ENCODE data around the gene CATSPER3.

CATSPER3 gene

GRCh38 chr5:135041726-135042125 is 74.0 kb downstream of the CATSPER3 start:
- no peak for DNase-seq (ENCODE audit: low read depth)

DNA sequence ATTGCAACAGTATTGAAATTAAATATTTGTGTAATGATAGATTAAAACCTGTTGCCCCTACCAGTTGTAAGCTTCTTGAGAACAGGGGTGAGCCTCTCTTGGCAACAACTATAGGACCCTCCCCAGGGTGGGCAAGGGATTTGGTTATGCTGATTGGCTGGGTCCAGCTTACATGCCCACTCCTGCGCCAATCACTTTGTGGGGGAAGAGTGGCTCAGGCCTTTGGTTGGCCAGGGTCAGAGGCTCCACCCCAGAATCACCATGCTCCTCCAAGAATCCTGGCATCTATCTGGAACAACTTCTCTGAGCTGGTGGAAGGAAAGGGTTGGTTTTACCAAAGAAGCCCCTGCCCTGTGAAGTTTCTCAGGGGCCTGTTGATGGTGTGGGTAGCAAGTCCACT is 74.9 kb downstream of the CATSPER3 start:
- no peak for DNase-seq (ENCODE audit: low read depth)

DNA sequence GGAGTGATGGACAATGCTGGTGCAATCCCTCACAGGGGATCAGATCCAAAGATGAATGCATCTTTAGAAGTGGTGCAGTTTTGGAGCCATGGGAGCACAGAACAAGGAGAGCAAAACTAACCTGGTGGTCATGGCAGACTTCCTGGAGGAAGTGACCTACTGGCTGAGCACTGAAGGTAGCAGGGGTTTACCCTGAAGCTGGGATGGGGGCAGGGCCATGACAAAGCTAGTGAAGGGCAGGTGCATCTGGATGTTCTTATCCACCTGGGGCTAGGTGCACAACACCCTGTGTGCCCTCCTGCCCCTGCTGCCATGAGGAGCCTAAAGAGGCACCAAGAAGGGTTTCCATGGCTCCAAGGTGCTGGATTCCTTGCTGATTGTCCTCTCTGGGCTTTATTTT is 77.8 kb downstream of the CATSPER3 start:
- no peak for DNase-seq (ENCODE audit: low read depth)

DNA sequence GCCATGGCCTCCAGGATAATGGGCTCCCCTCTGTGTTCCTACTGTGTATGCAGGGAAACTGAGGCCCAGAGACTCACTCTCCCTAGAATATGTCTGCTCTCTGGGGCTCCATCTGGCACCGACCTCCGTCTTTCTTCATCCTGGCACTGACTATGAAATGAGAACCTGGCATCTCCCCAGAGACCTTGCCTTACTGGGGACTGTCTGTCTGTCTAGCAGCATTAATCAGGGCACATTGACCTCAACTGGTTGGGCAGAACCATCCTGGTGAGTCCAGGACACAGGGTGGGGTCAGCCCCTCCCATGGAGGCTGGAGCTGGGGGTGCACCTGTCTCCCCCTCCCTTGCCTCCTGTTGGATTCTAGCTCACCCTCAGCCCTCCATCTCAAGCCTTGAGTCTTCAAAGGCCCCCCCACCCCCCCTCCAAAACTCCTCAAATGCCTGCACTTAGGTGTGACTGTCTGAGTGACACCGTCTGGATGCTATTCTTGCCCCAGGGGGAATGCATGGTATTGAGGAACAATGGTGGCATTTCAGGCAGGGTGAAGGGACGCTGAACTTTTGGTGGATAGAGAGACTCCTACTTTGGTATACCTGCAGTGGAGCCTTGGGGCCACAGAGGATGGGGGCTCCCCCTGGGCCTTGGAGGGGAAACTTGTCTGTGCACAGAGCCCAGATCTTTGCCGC is 79.1 kb downstream of the CATSPER3 start:
- DNase-seq (ENCODE audit: low read depth), result no peak

DNA sequence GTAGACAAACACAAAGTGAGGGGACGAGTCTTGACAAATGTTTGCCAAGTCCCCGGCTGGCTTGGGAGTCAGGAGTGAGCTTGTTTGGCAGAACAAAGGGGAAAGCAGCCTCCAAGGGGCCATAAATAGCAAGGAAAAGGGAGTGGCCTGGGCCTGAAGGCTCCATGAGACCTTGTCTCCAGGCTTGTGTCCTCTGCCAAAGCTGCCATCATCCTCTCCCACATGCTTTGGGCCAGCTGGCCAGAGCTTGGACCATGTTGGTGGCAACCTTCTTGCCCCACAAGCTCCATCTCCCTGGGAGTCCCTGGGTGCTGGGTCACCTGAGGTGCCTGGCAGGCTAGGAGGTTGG is 79.6 kb downstream of the CATSPER3 start:
- DNase-seq (ENCODE audit: low read depth), result no peak

- DNase-seq (ENCODE audit: low read depth), result no peak
Measured at GRCh38 chr5:135048286-135048685, 80.6 kb downstream of the CATSPER3 start.

DNA sequence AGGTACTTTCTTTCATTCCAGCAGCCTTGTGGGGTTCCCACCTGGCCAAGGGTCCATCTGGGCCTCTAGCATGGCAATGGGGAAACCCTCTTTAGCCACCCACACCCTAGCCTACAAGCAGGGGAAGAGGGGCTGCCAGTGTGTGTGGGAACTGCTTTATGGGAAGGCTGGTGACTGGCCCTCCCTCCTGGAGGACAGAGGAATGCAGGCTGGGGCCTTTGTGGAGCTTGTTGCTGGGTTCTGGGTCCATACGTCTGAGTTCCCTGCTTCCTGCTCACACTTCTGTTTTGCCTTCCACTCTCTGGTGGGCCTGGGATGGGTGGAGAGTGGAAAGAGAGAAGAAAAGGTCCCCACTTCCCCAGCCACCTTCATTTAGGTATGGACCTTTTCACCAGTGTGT is 81.2 kb downstream of the CATSPER3 start:
- no peak for DNase-seq (ENCODE audit: low read depth)

- no peak for DNase-seq (ENCODE audit: low read depth)
Measured at GRCh38 chr5:135050244-135050767, 82.6 kb downstream of the CATSPER3 start.

DNA sequence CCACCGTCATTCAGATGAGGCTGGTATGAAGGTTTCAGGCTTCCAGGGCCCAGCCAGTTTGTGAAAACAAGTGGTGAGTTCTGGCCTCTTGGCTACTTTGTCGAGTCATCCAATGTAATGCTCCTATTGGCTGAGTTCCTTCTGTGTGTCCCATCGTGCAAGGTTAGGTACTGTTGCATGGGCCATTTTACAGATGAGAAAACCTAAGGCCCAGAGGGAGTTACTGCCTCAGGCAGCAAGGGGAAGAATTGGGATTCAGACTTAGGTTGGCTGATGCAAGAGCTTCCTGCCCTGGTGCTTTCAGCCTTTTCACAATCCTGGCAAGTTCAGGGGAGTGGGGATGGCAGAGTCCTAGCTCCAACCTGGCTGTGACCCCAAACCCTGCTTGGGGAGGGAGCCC is 83.7 kb downstream of the CATSPER3 start:
- no peak for DNase-seq (ENCODE audit: low read depth)

DNA sequence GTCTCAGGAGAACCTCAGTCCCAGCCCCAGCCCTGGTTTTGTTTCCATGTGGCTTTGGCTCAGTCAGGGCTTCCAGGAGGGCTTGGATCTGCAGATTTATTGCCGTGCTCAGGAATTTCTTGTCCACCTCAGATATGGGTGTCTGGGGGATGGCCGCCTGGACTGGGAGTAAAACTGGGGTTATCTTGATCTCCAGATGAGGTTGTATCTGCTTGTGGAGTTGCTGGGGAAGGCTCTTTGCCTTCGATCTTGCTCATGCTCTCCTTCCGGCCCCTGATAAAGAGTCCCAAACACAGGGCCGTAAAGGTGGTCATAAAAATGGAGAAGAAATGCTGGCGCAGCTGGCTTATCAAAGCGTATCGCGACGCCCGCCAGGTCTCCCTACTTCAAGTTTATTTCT is 84.2 kb downstream of the CATSPER3 start:
- DNase-seq (ENCODE audit: low read depth), result no peak

DNA sequence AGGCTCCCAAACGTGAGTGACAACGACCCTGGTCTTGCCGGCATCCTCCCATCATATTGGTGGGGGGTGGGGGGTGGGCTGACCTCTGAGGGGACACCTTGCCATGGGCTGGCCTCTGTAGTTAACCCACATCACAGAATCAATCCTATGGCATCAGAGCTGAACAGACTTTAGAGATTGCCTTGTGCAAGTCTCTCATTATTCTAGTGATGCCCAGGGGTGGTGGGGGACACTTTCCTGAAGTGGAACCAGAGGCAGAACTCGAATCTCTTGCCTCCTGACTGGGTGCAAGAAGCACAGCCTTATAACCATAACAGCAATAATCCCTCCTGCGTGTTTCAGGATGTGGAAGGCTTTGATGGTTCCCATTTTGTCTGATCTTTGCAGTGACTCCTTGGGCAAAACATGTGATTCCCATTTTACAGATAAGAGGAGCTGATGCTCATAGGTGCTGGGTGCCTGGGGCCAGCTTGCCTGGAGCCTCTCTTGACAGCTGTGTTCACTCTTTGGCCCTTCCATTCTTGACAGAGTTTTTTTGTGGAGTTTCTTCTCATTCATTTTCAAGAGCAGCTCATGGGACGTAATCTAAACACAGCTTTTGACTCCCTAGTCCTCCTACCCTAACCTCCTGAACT is 84.9 kb downstream of the CATSPER3 start:
- DNase-seq (ENCODE audit: low read depth), result no peak

DNA sequence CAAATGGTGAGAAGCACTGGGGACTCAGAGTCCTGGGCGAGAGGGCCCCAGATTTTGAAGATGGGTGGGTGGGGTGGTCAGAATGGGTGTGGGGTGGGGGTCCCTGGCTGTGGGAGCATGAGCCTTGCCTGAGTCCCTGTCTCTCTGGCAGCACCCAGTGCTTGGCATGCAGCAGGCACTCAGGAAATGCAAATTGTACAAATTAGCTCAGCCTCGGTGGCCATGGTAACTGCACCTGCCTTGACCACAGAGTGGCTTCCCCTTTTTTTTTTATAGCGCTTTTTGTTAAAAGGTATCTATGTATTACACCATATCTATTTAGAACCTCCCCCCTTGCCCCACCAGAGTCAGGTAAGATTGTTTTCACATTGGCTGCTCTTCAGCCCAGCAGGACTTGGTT is 85.6 kb downstream of the CATSPER3 start:
- DNase-seq (ENCODE audit: low read depth), result no peak

DNA sequence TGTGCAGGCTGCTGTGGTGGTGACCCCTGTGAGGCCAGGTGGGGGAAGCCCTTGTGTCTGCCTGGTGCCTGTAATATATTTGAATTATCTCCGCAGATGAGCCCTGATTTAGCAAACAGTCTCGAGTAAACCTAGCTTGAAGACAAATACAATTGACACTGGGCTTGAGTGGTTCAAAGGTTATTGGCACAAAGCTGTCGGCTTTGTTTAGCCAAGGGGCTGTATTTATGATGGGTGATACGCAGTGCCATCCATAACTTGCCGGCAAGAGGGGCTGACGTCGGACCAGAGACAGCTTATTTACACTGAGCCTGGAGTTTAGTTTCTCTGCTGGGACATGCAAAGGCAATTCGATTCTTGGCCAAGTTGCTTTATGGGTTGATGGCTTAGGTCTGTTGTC is 86.3 kb downstream of the CATSPER3 start:
- DNase-seq (ENCODE audit: low read depth), result no peak

DNA sequence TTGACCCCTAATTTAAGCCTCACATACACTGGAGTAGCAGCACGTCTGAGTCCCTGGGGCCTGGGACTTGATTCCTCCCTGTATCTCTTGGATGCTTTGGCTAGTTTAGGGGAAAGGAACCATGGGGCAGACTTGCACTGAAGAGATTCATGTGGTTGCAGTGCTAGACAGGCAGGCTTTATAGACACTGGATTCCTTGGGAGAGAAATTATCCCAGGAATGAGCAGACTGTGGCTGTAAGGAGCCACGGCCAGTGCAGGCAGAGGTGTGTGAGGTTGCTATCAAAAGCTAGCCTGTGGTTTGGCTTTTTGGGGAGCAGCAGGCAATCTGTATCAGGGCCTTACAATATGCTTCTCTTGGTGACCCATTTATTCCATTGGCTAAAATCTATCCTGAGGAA is 86.8 kb downstream of the CATSPER3 start:
- no peak for DNase-seq (ENCODE audit: low read depth)

DNA sequence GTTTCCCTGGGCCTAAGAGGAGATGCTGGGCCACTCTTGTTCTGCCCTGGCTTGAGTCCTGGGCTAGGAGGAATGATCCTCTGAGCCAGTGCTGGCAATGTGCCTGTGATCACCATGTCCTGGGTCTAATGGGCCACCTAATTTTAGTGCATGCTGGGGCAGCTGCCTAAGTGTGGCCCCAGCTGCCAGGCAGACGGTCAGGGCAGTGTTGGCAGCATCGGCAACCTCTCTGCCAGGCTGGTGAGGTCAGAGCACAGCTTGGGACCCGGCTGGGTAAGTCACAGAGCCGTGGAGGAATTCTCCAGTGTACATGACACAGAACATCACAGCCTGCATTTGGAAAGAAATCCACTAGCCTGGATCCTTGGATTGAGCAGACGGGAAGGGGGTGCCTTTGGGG is 87.7 kb downstream of the CATSPER3 start:
- DNase-seq (ENCODE audit: low read depth), result no peak

GRCh38 chr5:135056316-135057030 is 88.8 kb downstream of the CATSPER3 start:
- DNase-seq (ENCODE audit: low read depth), result no peak

DNA sequence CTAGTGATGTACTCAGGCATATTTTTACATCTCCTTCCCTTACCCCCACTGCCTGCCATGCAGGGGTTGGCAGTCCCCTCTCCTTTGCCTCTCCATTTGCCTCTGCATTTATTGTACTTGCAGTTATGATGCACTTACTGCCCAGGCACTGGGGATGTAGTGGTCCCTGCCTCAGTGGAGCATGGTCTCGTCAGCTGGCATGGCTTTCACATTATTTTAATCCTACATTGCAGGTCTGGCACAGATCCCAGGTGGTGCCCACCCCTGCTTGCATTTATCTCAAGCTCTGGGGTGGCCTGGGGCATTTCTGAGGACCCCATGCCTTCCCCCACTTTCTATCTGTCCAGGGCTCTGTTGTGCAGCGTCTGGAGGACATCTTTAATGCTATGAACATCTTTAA is 89.5 kb downstream of the CATSPER3 start:
- no peak for DNase-seq (ENCODE audit: low read depth)

DNA sequence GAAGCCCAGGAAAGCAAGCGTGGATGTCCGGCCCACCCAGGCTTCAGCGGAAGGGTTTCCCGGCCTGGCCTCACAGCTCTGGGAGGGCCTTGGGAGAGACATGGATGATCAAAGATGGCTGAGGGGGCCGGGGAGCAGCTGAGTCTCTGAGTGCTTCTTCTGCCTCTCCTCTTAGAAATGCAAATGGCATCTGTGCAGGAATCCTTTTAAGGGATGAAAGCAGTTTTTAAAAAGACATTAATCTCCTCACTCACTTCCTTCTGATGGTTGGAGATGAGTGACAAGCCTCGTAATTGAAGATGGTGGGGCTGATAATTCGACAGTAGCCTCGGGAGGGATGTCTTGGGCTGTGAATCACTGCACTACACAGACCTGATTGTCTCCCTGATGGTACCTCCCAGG is 90.6 kb downstream of the CATSPER3 start:
- no peak for DNase-seq (ENCODE audit: low read depth)

GRCh38 chr5:135059000-135059923 is 91.6 kb downstream of the CATSPER3 start:
- no peak for DNase-seq (ENCODE audit: low read depth)

DNA sequence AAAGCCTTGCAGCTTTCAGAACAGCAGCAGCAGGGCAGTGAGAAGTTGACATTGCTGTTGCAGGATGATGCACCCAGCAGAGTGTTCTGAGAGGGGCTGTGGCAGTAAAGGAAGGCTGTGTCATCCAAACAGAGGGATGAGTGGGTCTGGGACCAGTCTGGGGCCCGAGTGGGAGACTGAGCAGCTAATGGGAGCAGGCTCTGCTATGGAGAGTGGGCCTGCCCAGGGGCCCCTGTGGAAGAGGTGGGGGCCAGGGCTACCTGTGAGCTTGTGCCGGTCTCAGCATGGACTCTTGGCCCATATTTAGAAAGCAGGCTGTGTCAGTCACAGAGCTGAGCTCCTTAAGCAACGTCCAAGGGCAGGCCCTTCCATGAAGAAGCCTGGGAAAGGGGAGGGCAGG is 92.3 kb downstream of the CATSPER3 start:
- no peak for DNase-seq (ENCODE audit: low read depth)

DNA sequence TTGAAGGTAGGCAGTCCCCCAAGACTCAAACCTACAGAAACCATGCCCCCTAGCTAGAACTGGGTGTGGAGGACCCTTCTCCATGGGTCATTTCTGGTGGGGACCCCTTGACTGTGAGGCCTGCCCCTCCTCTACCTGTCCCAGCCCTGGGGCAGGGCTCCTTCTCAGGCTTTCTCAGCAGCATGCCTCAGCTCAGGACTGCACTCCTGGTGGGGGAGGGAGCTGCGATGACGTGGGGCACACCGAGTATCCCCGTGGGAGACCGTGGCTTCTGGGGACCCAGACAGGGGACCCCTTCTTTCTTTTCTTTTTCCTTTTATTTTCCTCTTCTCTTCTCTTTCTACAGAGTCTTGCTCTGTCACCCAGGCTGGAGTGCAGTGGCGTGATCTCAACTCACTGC is 93.3 kb downstream of the CATSPER3 start:
- DNase-seq (ENCODE audit: low read depth), result no peak

Data from fibroblast of the conjunctiva (primary cell).